Hippocampal formation (tissue), 2 donors: Measurements from ENCODE around the gene ANKRD35.

Source experiments
- DNase-seq, 2 donors: peaks; one replicate each; lab custom pipeline; 2025; lab: John Stamatoyannopoulos, UW

ANKRD35 gene

GRCh38 chr1:145895471-145895870, 9.8 kb upstream of the ANKRD35 start:
- DNase-seq = no peak

DNA sequence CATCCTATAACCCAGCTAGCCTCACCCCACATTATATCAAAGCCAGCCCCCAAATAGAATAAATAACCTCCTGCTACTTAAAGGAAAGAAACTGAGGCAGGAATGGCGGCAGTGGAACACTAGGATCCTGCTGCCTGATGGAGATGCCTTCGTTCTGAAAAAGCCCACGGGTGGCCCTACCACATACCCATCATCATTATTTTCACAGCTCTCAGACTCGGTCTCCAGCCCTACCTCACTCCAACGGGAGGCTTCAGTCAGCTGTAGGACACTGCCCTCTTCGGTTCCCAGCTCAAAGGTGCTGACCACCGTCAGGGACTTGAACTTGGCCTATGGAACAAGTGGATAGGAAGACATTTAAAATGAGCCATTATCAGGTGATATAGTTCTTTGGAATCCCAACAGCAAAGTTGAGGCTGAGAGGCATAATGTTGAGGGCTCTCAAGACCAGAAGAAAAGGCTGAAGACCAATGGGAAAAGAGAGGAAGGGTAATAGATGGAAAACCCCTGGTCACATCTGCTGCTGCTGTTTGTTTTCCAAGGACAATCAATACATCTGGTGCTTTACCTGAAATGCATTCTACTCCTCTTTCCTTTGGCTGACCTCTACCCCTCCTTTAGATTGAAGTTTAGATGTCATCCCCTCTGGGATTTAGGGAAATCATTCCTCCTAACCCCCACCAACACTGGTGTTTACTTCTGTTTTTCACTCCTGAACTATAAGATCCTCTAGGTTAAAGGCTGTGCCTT, 7.8 kb upstream of the ANKRD35 start:
- DNase-seq = no peak

- no peak for DNase-seq
Observed at GRCh38 chr1:145892486-145893087, 6.9 kb upstream of the ANKRD35 start.

DNA sequence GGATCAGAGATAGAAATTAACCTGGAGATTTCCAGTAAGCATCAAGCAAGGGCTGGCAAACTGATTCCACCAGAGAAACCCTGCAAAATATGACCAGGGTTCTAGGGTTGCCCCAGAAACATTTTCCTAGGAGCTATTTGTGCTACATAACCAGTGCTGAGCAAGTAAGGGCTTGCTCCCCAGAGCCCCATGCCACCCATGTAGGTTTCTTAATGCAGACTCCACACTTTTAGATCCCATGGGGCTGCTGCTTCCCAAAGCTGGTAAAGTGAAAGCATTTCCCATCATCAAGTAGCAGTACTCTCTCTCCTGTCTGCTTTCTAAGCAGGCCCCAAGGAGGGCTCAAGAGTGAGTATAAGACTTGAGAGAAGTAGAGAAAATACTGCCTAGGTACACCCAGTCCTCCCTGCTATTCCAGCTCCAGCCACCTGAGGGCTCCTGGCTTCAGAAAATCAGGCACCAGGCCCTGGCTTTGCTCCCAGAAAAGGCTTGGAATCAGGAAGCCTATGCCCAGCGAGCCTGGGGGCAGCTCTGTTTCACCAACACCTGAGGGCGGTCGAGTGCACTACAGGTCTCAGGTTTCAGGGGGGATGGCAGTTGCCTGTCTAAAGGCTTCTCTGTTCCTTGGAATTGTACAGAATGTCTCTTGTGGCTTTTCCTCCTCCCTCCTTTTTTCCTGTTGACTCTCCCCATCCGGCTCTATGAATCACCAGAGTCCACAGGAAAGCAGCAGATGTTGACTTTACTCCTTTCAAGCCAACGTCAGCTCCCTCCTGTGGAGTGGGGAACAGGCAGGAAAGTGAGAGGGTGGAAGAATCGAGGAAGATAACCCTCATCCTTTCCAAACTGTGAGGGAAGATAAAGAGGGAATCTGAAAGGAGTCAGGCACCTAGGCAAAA, 6.2 kb upstream of the ANKRD35 start:
- DNase-seq = peak; percentile 80 to 90

DNA sequence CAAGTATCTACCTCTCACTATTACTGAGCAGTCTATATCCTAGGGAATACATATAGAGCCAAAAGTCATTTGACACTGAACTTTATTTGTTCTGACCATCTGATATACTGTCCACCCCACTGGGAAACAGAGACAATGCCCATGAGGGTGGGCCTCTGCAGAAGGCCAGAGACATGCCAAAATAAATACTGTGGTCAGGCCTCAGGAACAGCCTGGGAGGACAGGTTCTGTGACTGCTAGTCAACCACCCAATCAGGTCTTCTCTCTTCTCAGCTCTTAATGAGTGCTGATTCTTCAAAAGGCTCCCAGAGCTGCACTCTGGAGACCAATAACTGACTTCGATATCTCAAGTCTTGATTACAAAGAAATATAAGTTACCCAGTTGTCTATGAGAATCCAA, 5.5 kb upstream of the ANKRD35 start:
- DNase-seq = no peak

GRCh38 chr1:145889722-145890121, 4.1 kb upstream of the ANKRD35 start:
- no peak for DNase-seq

DNA sequence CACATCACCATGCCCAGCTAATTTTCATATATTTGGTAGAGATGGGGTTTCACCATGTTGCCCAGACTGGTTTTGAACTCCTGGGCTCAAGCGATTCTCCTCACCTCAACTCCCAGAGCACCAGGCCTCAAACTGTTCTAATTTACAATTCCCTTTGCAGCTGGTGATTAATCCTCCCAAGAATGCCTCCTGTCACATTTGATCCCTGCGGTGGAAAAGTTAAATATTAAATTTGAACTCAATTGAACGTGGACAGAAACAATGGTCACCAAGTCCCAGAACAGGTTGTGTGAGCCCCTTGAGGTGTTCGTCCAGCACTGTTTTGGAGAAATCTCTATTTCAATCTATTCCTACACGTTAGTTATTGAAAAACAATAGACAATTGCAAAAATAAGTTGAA, 2.0 kb upstream of the ANKRD35 start:
- no peak for DNase-seq

DNA sequence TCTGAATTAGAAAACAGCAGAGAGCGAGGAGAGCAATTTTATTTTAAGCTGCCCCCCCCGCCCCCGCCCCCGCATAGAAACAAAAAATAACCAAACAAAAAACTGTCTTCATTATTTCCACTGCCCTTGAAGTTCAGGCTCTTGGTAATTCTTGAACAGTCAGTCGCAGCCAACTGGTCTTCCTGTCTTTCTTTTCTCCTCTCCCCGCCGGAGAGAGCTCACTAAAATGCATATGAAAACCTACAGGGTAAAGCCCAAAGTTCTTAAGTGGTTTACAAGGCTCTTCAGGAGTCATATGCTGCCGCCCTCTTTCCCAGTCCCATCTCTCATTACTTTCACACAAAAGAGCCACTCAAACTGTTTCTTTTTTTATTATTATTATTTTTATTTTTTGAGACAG, 1.1 kb upstream of the ANKRD35 start:
- DNase-seq = no peak

DNA sequence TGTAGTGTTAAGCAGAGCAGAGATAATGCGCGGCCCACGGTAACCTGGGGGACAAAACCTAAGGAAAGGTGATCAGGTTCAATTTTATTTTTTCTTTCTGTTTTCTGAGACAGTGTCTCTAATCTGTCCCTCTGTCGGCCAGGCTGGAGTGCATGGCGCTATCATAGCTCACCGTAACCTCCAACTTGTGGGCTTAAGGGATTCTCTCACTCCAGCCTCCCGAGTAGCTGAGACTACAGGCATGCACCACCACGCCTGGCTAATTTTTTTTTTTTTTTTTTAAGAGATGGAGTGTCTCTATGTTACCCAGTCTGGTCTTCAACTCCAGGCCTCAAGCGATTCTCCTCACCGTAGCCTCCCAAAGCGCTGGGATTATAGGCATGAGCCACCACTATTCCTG, 724 bp upstream of the ANKRD35 start:
- DNase-seq = no peak

DNA sequence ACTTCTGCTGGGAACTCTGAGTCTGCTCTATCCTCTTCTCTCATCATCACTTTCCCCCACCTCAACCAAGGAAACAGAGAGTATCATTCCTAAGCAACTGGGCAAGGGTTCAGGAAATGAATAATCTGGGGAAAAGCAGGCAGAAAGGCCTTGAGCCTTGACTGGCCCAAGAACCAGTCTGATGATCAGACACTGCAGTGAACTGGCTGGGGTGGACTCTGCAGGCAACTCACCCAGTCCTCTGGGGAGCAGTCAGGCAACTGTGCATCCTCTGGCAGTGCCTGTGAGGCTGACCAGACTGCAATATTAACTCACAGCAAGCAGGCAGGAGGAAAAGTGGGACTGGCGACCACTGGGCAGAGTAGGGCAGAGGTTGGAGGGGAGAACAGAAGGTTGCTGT, 991 bp downstream of the ANKRD35 start:
- DNase-seq = no peak

DNA sequence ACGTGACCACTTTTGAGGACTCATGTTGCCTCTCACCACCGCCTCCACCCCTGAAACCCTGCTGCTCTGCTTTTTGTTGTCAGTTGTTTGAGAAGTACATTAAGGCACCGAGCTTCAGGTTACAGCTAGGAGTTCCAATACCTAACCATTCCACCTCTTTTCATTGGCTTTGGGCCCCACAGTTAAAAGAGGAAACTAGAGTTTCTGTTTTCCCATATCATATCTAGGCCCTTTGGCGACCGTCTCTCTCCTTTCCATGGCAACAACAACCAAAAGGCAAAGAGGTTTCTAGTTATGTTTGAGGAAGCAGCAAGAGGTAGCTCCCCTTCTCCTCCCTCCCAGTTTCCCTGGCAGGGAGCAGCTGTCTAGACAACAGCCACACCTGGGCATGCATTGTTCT, 5.9 kb downstream of the ANKRD35 start:
- DNase-seq = no peak

DNA sequence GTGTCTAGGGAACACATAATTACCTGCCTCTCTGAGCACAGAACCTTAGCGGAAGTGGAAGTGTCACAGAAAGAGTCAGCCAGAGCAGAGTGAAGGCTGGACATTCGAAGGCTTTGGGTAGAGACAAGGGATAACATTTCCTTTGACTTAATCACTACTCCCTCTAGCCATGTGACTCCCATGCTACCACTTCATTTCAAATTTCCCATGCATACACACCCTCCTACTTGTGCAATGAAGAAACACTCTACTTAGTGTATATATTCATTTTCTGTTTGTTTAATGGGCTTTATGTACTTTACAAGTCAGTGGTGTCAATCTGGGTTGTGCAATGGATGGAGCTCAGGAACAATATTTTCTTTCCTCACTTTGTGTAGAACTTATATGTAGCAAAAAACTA, 6.9 kb downstream of the ANKRD35 start:
- DNase-seq = no peak

DNA sequence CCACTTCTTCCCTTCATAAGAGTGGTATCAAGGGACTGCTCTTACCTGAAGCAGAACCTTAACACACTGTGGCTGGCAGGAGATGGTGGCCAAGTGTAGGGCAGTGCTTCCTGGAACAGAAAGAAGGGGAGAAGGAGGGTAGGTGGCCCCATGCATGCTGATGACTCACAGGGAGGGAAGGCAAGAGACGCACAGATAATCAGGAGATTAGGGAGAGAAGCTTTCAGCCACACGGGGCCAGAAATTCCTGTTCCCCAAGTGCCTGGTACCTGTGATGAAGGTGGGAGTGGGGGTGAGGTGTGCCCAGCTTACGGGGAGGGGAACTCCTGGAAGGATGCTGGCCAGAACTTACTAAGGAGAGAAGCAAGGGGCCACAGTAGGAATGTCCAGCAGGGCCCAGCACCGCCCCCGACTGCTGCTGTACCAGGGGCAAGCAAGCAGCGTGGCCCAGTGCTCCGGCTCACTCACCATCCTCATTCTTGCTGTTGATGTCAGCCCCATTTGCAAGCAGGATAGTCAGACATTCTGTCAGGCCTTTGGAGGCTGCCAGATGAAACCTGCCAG, 7.7 kb downstream of the ANKRD35 start:
- no peak for DNase-seq

GRCh38 chr1:145874646-145875045, 11.0 kb downstream of the ANKRD35 start:
- no peak for DNase-seq

DNA sequence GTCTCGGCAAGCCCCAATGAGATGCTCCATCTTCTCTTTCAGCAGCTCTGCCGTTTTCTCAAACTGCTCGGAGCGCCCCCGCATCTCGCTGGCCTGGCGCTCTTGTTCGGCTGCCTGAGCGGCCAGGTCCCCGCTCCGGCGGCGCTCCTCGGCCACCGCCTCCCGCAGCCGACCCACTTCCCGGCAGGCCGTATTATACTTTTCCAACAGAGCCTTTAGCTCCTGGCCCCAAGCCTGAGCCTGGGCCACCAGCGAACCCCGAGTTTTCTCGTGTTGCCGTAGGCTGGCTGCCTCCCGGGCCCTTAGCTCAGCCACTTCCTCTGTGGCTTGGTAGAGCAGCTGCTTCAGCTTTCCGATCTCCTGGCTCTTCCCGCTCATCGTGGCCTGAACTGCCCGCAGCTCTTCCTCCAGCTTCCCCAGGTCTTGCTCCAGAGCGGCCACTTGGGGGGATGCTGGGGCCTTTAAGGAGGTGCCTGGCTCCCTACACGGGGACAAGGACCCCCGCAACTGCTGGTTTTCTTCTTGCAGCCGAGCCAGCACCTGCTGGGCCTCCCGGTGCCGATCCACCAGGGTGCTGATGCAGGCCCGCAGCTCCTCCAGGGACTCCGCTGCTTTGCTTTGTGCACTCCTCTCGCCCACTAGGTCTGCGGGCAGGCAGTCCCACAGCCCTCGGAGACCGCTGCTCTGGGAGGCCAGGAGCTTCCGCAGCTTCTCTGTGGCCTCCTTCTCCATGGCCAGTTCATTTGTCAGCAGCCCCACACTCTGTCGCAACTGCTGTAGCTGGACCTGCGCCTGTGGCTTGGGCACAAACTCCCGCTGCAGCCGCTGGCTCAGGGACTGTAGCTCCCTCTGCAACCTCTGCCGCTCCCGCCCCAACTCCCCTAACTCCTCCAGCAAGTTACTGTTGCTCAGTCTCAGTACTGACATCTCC, 13.4 kb downstream of the ANKRD35 start:
- DNase-seq = peak; percentile 41 to 73

DNA sequence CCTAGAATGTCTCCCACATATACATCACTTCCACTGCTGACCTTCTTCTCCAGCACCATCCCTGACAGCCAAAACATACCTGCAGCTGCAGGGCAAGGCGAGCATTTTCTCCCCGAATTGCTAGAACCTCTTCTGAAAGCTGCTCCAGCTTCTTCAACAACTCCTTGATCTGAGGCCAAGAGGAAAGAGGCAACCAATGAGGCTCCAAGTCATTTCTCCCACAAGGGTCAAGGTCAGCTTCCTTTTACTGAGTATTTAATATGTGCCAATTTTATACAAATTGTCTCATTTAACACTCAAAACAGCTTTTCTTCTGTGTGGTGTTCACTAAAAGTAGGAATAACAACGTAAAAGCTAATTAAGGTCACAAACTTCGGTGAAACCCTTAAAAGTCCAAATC, 17.4 kb downstream of the ANKRD35 start:
- DNase-seq = no peak

GRCh38 chr1:145863282-145864018, 22.2 kb downstream of the ANKRD35 start:
- no peak for DNase-seq

- DNase-seq = peak; percentile 82 to 84
Observed at GRCh38 chr1:145859491-145860023, 26.1 kb downstream of the ANKRD35 start.

DNA sequence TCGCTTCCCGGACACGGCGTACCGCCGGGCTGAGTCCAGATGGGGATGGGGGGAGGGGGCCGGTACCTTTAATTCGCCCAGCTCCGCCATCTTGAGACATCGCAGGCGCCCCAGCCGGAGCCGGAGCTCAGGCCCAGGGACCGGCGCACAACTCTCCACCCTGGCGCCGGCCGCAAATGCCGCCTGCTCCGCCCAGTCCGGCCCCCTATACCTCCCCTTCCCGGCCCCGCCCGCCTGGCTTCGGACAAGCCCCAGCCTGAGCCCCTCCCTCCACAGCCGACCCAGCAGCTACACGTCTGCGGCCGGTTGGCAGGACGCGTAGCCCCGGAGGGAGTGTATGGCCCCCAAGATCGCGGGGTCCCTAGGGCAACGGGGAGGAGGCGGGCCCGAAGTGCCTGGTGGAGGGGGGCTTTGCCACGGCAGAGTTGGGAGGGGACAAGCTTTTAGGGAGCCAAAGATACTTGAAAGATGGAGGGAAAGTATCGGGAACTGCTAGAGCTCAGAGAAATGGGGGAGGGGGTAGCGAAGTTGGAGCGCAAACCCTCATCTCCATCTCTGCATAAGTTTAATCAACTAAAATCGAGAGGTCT, 26.7 kb downstream of the ANKRD35 start, which contains the start of gene PIAS3:
Gene PIAS3, minus strand, starts transcription at position 181 of the 590 bp plus-strand sequence. Its CDS starts 91 bp downstream, at position 90.
- peak; percentile 84 to 92 for DNase-seq
